Activated T-cell treated with anti-CD3 and anti-CD28 coated beads for 24 hours (primary cell): ENCODE measurements around the gene PDE6H.

Source experiments
- DNase-seq: peaks from one replicate; pipeline ENCODE4 v3.0.0-alpha.2; 2020; ENCODE audit warnings: low read depth

PDE6H gene

GRCh38 chr12:15001733-15002382, 29.0 kb downstream of the PDE6H start:
- no peak for DNase-seq

GRCh38 chr12:15004421-15004820, 31.6 kb downstream of the PDE6H start:
- no peak for DNase-seq

- DNase-seq = no peak
Observed at GRCh38 chr12:15005064-15005463, 32.2 kb downstream of the PDE6H start.

GRCh38 chr12:15007551-15007950, 34.7 kb downstream of the PDE6H start:
- no peak for DNase-seq

- DNase-seq = no peak
Observed at GRCh38 chr12:15011162-15011561, 38.3 kb downstream of the PDE6H start.

GRCh38 chr12:15013634-15014179, 40.9 kb downstream of the PDE6H start:
- DNase-seq = no peak

GRCh38 chr12:15014708-15015107, 41.9 kb downstream of the PDE6H start:
- no peak for DNase-seq

GRCh38 chr12:15015121-15015520, 42.3 kb downstream of the PDE6H start:
- DNase-seq = no peak

- DNase-seq = no peak
Observed at GRCh38 chr12:15020156-15020555, 47.3 kb downstream of the PDE6H start.
